ENCODE results near the gene COPS7A. TPM values are rescaled to one million over a fixed set of nuclear protein-coding genes. Genes with fewer than 3 reads are reported as not detected.

Gene COPS7A
- total and polyA plus RNA-seq, 9 of the 15 experiments (the other 6 are each of a cell fraction or from before 2014, with no cell fraction given): 12.7 to 36.0 (median 24.3) TPM

DNA sequence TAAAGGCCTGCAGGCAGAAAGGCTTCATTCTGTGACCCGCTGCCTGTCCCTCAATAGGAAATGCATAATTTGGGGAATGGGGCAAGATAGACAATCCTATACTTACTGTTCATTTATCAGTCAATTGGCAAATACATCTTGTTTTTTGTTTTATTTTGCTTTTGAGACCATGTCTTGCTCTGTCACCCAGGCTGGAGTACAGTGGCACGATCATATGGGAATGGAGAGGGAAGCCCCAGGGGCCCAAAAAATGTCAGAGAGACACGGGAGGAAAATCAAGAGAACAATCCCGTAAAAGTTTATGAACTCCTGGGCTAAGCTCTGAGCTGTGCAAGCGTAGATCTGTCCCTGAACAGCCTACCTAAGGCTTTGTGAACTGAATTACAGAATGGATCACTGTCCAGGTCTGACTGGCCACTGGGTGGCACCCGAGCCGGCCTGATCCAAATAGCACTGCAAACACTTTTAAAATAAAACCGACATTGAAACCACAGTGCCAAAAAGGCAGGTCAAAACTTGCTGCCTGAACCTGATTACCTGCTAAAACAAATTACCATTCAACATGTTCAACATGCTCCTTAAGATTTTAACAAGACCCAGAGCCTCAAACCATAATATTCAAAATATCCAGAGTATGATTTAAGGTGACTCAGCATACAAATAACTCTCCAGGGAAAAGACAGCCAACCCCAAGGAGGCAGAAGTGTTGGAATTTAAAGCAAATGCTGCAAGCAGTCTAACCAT, 11.8 kb downstream of the COPS7A start (continued):
- TF ChIP-seq, protein P1, sequence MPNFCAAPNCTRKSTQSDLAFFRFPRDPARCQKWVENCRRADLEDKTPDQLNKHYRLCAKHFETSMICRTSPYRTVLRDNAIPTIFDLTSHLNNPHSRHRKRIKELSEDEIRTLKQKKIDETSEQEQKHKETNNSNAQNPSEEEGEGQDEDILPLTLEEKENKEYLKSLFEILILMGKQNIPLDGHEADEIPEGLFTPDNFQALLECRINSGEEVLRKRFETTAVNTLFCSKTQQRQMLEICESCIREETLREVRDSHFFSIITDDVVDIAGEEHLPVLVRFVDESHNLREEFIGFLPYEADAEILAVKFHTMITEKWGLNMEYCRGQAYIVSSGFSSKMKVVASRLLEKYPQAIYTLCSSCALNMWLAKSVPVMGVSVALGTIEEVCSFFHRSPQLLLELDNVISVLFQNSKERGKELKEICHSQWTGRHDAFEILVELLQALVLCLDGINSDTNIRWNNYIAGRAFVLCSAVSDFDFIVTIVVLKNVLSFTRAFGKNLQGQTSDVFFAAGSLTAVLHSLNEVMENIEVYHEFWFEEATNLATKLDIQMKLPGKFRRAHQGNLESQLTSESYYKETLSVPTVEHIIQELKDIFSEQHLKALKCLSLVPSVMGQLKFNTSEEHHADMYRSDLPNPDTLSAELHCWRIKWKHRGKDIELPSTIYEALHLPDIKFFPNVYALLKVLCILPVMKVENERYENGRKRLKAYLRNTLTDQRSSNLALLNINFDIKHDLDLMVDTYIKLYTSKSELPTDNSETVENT (CRISPR knock-in tag; IDR thresholded peaks at IDR 0.05): no peak
- TF ChIP-seq HNRNPLL (IDR thresholded peaks at IDR 0.05; ENCODE audit: low read depth, low read length, poor library complexity, severe bottlenecking) (no peak), MAFG (tag; conservative IDR thresholded peaks at IDR 0.05) (peak; percentile 75), SLC30A9 (CRISPR knock-in tag; IDR thresholded peaks at IDR 0.05) (no peak), ERF (CRISPR knock-in tag; IDR thresholded peaks at IDR 0.05) (no peak), C11orf30 (IDR thresholded peaks at IDR 0.05; ENCODE audit: low read depth) (peak; percentile 86), NBN (IDR thresholded peaks at IDR 0.05; ENCODE audit: low read depth) (0 out of 2 replicates have a peak, but pooled peaks have one; percentile 40), JUN (IDR thresholded peaks at IDR 0.05; ENCODE audit: borderline replicate concordance, low read depth, low read length) (no peak), JUN (CRISPR knock-in tag; IDR thresholded peaks at IDR 0.05; ENCODE audit: borderline replicate concordance) (no peak), ZNF316 (IDR thresholded peaks at IDR 0.05) (peak; percentile 89), DPF2 (IDR thresholded peaks at IDR 0.05) (0 out of 2 replicates have a peak, but pooled peaks have one; percentile 35)
- TF ChIP-seq, protein P2, sequence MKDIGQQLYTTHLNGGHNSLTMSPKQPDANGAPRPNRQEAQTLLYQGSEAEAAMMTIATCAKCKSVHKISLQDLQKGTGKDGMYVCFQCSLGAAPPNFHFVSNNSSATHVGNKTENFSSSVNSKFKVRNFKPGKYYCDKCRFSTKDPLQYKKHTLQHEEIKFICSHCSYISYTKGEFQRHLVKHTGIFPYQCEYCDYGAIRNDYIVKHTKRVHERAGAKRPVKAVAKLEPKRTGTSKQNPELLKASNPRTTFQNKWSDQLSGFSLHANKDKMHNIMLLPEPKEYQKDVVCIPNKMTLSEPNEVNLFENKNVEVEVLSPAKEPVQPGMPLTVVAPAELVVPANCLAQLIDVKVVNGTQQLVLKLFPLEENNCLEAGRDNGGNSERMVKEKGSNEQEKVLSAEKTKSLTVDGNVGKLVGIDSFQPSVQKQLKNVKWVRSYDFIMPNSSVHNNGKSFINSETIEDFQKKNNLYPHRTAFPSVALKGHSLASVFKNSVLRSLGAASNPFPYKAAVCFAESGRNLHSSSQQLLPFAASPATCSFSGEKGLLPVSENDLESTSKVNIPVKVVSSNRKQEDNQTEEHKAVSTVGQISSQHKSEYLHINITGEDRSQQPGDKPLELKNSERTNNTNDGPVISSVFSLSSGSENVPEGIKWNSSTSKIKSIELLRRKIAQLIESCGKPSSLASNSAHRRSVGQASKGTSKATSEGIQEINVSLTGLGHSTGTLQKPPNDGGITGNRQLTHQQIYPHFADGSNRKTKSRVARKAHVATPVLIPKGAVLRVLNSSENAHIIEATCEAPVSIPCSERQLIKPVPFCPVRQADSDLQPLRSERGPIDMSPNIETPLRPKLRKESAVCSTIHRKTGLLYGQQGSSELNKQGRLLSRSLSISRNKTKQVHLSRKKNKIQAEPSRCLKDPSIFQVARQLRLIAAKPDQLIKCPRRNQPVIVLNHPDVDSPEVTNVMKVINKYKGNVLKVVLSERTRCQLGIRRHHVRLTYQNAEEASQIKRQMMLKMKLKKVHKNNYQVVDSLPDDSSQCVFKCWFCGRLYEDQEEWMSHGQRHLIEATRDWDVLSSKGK (CRISPR knock-in tag; IDR thresholded peaks at IDR 0.05): no peak
- TF ChIP-seq, protein P3, sequence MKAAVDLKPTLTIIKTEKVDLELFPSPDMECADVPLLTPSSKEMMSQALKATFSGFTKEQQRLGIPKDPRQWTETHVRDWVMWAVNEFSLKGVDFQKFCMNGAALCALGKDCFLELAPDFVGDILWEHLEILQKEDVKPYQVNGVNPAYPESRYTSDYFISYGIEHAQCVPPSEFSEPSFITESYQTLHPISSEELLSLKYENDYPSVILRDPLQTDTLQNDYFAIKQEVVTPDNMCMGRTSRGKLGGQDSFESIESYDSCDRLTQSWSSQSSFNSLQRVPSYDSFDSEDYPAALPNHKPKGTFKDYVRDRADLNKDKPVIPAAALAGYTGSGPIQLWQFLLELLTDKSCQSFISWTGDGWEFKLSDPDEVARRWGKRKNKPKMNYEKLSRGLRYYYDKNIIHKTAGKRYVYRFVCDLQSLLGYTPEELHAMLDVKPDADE (conservative IDR thresholded peaks at IDR 0.05; ENCODE audit: control insufficient read depth, low read depth, low read length): no peak
- TF ChIP-seq, protein P4, sequence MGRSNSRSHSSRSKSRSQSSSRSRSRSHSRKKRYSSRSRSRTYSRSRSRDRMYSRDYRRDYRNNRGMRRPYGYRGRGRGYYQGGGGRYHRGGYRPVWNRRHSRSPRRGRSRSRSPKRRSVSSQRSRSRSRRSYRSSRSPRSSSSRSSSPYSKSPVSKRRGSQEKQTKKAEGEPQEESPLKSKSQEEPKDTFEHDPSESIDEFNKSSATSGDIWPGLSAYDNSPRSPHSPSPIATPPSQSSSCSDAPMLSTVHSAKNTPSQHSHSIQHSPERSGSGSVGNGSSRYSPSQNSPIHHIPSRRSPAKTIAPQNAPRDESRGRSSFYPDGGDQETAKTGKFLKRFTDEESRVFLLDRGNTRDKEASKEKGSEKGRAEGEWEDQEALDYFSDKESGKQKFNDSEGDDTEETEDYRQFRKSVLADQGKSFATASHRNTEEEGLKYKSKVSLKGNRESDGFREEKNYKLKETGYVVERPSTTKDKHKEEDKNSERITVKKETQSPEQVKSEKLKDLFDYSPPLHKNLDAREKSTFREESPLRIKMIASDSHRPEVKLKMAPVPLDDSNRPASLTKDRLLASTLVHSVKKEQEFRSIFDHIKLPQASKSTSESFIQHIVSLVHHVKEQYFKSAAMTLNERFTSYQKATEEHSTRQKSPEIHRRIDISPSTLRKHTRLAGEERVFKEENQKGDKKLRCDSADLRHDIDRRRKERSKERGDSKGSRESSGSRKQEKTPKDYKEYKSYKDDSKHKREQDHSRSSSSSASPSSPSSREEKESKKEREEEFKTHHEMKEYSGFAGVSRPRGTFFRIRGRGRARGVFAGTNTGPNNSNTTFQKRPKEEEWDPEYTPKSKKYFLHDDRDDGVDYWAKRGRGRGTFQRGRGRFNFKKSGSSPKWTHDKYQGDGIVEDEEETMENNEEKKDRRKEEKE (IDR thresholded peaks at IDR 0.05; ENCODE audit: borderline replicate concordance in 1 of 2, control insufficient read depth in 1 of 2, low read depth in 2 of 2, low read length in 1 of 2): no peak

All from K562 (cell line).